AG04450 (cell line): ENCODE results near the gene ADAM19. TPM values are rescaled to one million over a fixed set of nuclear protein-coding genes. Genes with fewer than 3 reads are reported as not detected.

Experiments
- CTCF ChIA-PET: fragments of 300-600, 350-600 bp; formaldehyde crosslinking; extraction: SDS; loops from one replicate; lab custom pipeline; 2022; ENCODE audit warnings: antibody characterized with exemption, inconsistent platforms; lab: Charles Lee
- POLR2A ChIA-PET: fragments of 350-600 bp; formaldehyde crosslinking; extraction: SDS; loops from one replicate; lab custom pipeline; 2021; ENCODE audit warnings: antibody characterized with exemption, inconsistent platforms; lab: Yijun Ruan, JAX
- DNase-seq: peaks from one replicate; pipeline ENCODE4 v3.0.0-alpha.2; 2011; ENCODE audit warnings: low read depth, low spot score
- H3K27ac ChIP-seq: one replicate; pipeline ENCODE4 v1.5.1; 2012; ENCODE audit warnings: low read depth, low read length, control low read depth
- H3K27me3 ChIP-seq: one replicate; pipeline ENCODE4 v1.6.0; 2012; ENCODE audit warnings: low read length; ENCODE audit not compliant: control insufficient read depth, insufficient read depth
- H3K4me3 ChIP-seq: 2 replicates; pipeline ENCODE4 v1.5.1; 2011; ENCODE audit warnings: mild to moderate bottlenecking, low read depth, low read length, control low read depth
- H3K9me3 ChIP-seq: 2 replicates; pipeline ENCODE4 v1.5.1; 2012; ENCODE audit warnings: low read length; ENCODE audit not compliant: control insufficient read depth, insufficient read depth
- polyA plus RNA-seq: library from polyadenylated mRNA; depleted of rRNA; stranded (reverse); fragments of >200 nt; gene quantifications from 2 replicates; pipeline ENCODE4 v1.2.3, GENCODE V29; 2011
- TF ChIP-seq, protein P1 (sequence below): IDR thresholded peaks from 2 replicates; pipeline ENCODE4 v1.5.1; 2011; ENCODE audit warnings: low read depth, low read length, control low read depth, inconsistent platforms

ADAM19 gene
- polyA plus RNA-seq, 1 experiment: 44.7 TPM

DNA sequence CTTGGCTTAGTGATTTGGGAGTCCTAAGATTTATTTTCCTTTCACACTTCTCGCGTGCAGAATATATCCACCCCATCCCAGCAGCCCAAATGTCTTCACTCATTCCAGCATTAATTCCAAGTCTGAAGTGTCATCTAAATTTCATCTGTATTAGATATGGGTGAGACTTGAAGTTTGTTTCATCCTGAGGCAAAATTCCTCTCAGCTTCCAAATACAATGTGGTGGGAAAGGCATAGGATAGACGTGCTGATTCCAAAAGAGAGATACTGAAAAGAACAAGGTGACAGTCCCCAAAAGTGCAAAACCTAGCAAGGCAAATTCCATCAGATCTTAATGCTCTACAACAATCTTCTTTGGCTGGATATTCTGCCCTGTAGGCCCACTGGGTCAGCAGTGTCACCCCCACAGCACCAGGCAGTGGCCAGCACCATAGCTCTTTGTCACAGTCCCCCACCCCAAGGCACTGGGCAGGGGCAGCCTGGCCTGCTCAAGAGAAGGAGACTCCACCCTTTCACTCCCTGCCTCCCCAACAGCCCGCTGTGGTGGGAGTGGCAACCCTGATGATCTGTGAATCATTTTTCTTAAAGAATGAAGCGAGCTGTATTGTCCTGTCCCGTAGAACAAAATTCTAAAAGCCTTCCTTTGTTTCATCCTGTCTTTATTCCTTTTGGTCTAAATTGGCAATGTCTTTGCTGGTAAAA is 2.7 kb upstream of the ADAM19 start:
- ChIA-PET CTCF (interaction anchor here (0.5 to 0.8 kb wide), 2 partner anchors 100 to 140 kb away, joined by 3 to 6 read pairs; no protein-coding TSS in a partner anchor), POLR2A (interaction anchor here (1.2 to 1.5 kb wide), 2 partner anchors 20 to 61 kb away, joined by 3 to 5 read pairs; no protein-coding TSS in a partner anchor)
- no peak overlapping the region for H3K4me3 ChIP-seq
- no peak overlapping the region for H3K27ac ChIP-seq
- no peaks in the 10 kb centered on the region; the same call in 1 of the 2 replicates for H3K9me3 ChIP-seq
- TF ChIP-seq, protein P1, sequence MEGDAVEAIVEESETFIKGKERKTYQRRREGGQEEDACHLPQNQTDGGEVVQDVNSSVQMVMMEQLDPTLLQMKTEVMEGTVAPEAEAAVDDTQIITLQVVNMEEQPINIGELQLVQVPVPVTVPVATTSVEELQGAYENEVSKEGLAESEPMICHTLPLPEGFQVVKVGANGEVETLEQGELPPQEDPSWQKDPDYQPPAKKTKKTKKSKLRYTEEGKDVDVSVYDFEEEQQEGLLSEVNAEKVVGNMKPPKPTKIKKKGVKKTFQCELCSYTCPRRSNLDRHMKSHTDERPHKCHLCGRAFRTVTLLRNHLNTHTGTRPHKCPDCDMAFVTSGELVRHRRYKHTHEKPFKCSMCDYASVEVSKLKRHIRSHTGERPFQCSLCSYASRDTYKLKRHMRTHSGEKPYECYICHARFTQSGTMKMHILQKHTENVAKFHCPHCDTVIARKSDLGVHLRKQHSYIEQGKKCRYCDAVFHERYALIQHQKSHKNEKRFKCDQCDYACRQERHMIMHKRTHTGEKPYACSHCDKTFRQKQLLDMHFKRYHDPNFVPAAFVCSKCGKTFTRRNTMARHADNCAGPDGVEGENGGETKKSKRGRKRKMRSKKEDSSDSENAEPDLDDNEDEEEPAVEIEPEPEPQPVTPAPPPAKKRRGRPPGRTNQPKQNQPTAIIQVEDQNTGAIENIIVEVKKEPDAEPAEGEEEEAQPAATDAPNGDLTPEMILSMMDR: no peak
- no peak for DNase-seq
- H3K27me3 ChIP-seq: no peaks in the 10 kb centered on the region

DNA sequence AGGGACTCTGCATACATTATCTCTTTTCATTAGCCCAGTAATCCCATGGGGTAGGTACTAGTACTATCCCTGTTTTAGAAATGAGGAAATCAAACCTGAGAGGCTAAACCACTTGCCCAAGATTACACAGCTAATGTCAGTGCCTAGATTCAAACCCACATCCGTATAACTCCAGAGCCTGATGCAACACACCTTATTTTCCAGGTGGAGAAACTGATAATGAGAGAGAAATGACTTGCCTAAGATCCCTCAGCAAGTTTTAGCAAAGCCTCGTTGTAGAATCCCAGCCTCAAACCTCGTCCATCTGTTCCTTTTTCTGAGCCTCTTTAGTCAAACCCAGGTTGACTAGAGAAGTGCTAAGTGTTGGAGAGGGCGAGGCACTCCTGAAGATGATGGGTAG is 1.1 kb upstream of the ADAM19 start:
- Histone ChIP-seq H3K4me3 (no peak overlapping the region), H3K27ac (no peak overlapping the region), H3K27me3 (no peaks in the 10 kb centered on the region), H3K9me3 (no peaks in the 10 kb centered on the region; the same call in 1 of the 2 replicates)
- CTCF ChIA-PET: interaction anchor here (0.6 to 1.3 kb wide), 4 partner anchors 11 to 142 kb away, joined by 3 to 4 read pairs (median 3); no protein-coding TSS in a partner anchor
- TF ChIP-seq, protein P1: no peak
- POLR2A ChIA-PET: interaction anchor here (1.2 kb wide), 2 partner anchors 60 kb away, joined by 5 read pairs; no protein-coding TSS in a partner anchor
- no peak for DNase-seq

DNA sequence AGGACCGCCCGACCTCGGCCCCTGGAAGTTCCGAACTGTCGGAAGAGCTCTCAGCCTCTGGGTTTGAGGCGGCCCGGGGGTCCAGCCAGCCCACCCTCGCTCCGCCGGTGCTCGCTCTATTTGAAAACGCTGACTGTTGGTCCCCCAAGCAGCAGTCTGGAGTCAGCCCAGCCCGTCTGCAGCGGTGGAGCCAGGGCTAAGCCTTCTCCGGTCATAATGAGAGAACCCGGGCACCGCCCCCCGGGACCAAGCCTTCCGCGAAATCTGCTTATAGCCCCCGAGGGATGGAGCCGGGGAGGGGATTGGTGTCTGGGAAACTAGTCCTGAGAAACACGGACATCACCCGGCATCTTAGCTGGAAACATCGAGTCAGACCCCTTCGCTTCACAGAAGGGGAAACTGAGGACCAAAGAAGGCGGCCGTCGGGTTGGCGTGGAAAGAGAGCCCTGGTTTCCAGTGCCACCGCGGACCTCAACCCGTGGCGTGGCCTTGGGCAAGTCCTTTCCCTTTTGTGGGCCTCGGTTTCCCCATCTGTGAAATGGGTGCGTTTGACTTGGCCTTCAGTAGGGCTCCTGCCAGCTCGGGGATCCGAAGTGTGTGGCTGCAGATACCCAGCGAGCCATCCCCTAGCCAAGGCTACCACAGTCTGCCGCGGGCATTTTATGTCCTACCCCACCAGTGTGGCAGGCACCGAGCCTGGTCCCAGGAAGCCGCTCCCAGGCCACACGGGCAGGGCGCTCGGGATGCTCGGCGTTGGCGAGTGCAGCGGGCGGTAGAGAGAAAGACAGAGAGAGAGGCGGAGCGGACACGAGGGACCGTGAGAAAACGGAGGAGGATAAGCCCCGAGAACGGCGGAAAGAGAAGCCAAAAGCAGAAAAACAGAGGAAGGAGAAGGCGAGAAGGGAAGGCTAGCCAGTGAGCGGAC is 857 bp downstream of the ADAM19 start:
- no peak for DNase-seq
- Histone ChIP-seq H3K9me3 (no peaks in the 10 kb centered on the region; the same call in 1 of the 2 replicates), H3K27ac (peak overlapping the region; percentile 78), H3K27me3 (no peaks in the 10 kb centered on the region), H3K4me3 (peak overlapping the region; percentile 96)
- ChIA-PET CTCF (interaction anchor here (1.1 kb wide), 1 partner anchor 98 kb away, joined by 4 read pairs; no protein-coding TSS in a partner anchor), POLR2A (interaction anchor here (0.8 to 1.9 kb wide), 3 partner anchors 12 to 144 kb away, joined by 3 to 7 read pairs (median 4); no protein-coding TSS in a partner anchor)
- TF ChIP-seq, protein P1: no peak

DNA sequence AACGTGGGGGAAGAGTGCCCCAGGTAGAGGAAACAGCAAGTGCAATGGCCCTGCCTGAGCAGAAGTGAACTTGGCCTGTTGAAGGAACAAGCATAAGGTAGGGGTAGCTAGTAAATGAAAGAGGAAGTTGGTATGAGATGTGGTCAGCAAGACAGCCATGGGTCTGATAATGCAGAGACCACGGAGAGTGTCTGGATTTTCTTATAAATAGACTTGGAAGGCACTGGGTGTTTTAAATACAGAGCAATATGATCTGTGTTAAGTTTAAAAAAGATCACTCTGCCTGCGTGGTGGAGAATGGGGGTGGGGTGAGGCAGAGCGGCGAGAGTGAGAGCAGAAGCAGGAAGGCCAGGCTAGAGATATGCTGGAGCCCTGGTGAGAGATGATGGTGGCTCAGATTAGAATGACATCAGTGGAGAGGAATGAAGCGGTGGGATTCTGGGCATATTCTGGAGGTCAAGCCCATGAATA is 4.2 kb downstream of the ADAM19 start:
- ChIA-PET CTCF (interaction anchor here (0.6 kb wide), 1 partner anchor 184 kb away, joined by 4 read pairs; no protein-coding TSS in a partner anchor), POLR2A (interaction anchor here (1.4 to 2.0 kb wide), 4 partner anchors 8 to 60 kb away, joined by 4 to 6 read pairs (median 4); no protein-coding TSS in a partner anchor)
- TF ChIP-seq, protein P1: no peak
- DNase-seq: no peak
- H3K27ac ChIP-seq: peak overlapping the region; percentile 87
- H3K9me3 ChIP-seq: no peaks in the 10 kb centered on the region; the same call in 1 of the 2 replicates
- no peaks in the 10 kb centered on the region for H3K27me3 ChIP-seq
- H3K4me3 ChIP-seq: peak overlapping the region; percentile 17; the same call in 1 of the 2 replicates
